Measurements from ENCODE around the gene LRP2.
"Not testable (repeated sequence)": the region's sequence is repeated elsewhere in the genome, so short reads cannot be mapped to it uniquely, and the experiment has no call there.

The LRP2 gene

GRCh38 chr2:169275696-169276444, 86.5 kb downstream of the LRP2 start:
- H3K9me3 Mint-ChIP-seq = no peaks in the 10 kb centered on the region
- H3K36me3 Mint-ChIP-seq (ENCODE audit: insufficient read depth) = no peaks in the 10 kb centered on the region
- DNase-seq (no peak), ATAC-seq (replicated peaks) (no peak)
- no peak overlapping the region for H3K4me3 Mint-ChIP-seq
- H3K4me1 Mint-ChIP-seq (ENCODE audit: low read depth in 2 of 2) = no peaks in the 10 kb centered on the region
- no peak overlapping the region for H3K27ac Mint-ChIP-seq
- H3K27me3 Mint-ChIP-seq = peaks cover 0 to 8% of the 10 kb centered on the region in 2 donors

- no peaks in the 10 kb centered on the region for H3K4me1 Mint-ChIP-seq (ENCODE audit: low read depth in 2 of 2)
- H3K36me3 Mint-ChIP-seq (ENCODE audit: insufficient read depth) = no peaks in the 10 kb centered on the region
- H3K9me3 Mint-ChIP-seq = peaks cover 0 to 4% of the 10 kb centered on the region in 2 donors
- H3K27me3 Mint-ChIP-seq = peaks cover 6 to 11% of the 10 kb centered on the region in 2 donors
- DNase-seq = no peak
- H3K27ac Mint-ChIP-seq = no peak overlapping the region
- no peak for ATAC-seq (replicated peaks)
- no peak overlapping the region for H3K4me3 Mint-ChIP-seq
Observed at GRCh38 chr2:169272010-169272409, 90.3 kb downstream of the LRP2 start.

- DNase-seq; H3K9me3 Mint-ChIP-seq; H3K36me3 Mint-ChIP-seq (ENCODE audit: insufficient read depth); ATAC-seq (replicated peaks); H3K27ac Mint-ChIP-seq; H3K4me3 Mint-ChIP-seq; H3K4me1 Mint-ChIP-seq (ENCODE audit: low read depth in 2 of 2): not testable (repeated sequence)
- H3K27me3 Mint-ChIP-seq = peaks cover 12% of the 10 kb centered on the region in 2 donors
Observed at GRCh38 chr2:169270574-169270973, 91.8 kb downstream of the LRP2 start.

- Mint-ChIP-seq H3K9me3 (peaks cover 0 to 4% of the 10 kb centered on the region in 2 donors), H3K36me3 (ENCODE audit: insufficient read depth) (no peaks in the 10 kb centered on the region), H3K4me3 (no peak overlapping the region), H3K4me1 (ENCODE audit: low read depth in 2 of 2) (no peaks in the 10 kb centered on the region), H3K27ac (no peak overlapping the region), H3K27me3 (peaks cover 22 to 24% of the 10 kb centered on the region in 2 donors)
- ATAC-seq (replicated peaks) (no peak), DNase-seq (no peak)
Observed at GRCh38 chr2:169265591-169265990, 96.7 kb downstream of the LRP2 start.

GRCh38 chr2:169260846-169261642, 101.3 kb downstream of the LRP2 start:
- Mint-ChIP-seq H3K4me3 (no peak overlapping the region), H3K4me1 (ENCODE audit: low read depth in 2 of 2) (no peaks in the 10 kb centered on the region), H3K27me3 (peaks cover 28 to 40% of the 10 kb centered on the region in 2 donors), H3K36me3 (ENCODE audit: insufficient read depth) (no peaks in the 10 kb centered on the region), H3K9me3 (no peaks in the 10 kb centered on the region), H3K27ac (no peak overlapping the region)
- DNase-seq = no peak
- no peak for ATAC-seq (replicated peaks)

- H3K9me3 Mint-ChIP-seq = no peaks in the 10 kb centered on the region
- no peak overlapping the region for H3K4me3 Mint-ChIP-seq
- no peak for ATAC-seq (replicated peaks)
- H3K27ac Mint-ChIP-seq = no peak overlapping the region
- peaks cover 26 to 35% of the 10 kb centered on the region in 2 donors for H3K27me3 Mint-ChIP-seq
- H3K4me1 Mint-ChIP-seq (ENCODE audit: low read depth in 2 of 2) = no peaks in the 10 kb centered on the region
- DNase-seq = no peak
- H3K36me3 Mint-ChIP-seq (ENCODE audit: insufficient read depth) = no peaks in the 10 kb centered on the region
Observed at GRCh38 chr2:169260246-169260645, 102.1 kb downstream of the LRP2 start.

GRCh38 chr2:169259402-169259801, 102.9 kb downstream of the LRP2 start:
- H3K27ac Mint-ChIP-seq = no peak overlapping the region
- H3K36me3 Mint-ChIP-seq (ENCODE audit: insufficient read depth) = no peaks in the 10 kb centered on the region
- DNase-seq (no peak), ATAC-seq (replicated peaks) (no peak)
- no peak overlapping the region for H3K4me3 Mint-ChIP-seq
- H3K27me3 Mint-ChIP-seq = peaks cover 21 to 27% of the 10 kb centered on the region in 2 donors
- H3K9me3 Mint-ChIP-seq = no peaks in the 10 kb centered on the region
- H3K4me1 Mint-ChIP-seq (ENCODE audit: low read depth in 2 of 2) = no peaks in the 10 kb centered on the region

- DNase-seq (no peak), ATAC-seq (replicated peaks) (no peak)
- no peak overlapping the region for H3K4me3 Mint-ChIP-seq
- no peaks in the 10 kb centered on the region for H3K4me1 Mint-ChIP-seq (ENCODE audit: low read depth in 2 of 2)
- H3K27me3 Mint-ChIP-seq = peaks cover 18 to 27% of the 10 kb centered on the region in 2 donors
- H3K36me3 Mint-ChIP-seq (ENCODE audit: insufficient read depth) = no peaks in the 10 kb centered on the region
- H3K9me3 Mint-ChIP-seq = no peaks in the 10 kb centered on the region
- no peak overlapping the region for H3K27ac Mint-ChIP-seq
Observed at GRCh38 chr2:169258045-169258601, 104.2 kb downstream of the LRP2 start.

- Mint-ChIP-seq H3K9me3 (no peaks in the 10 kb centered on the region), H3K36me3 (ENCODE audit: insufficient read depth) (no peaks in the 10 kb centered on the region), H3K4me1 (ENCODE audit: low read depth in 2 of 2) (no peaks in the 10 kb centered on the region), H3K4me3 (no peak overlapping the region), H3K27ac (no peak overlapping the region), H3K27me3 (peaks cover 13 to 18% of the 10 kb centered on the region in 2 donors)
- ATAC-seq (replicated peaks) (no peak), DNase-seq (no peak)
Observed at GRCh38 chr2:169254774-169255173, 107.6 kb downstream of the LRP2 start.

GRCh38 chr2:169247211-169247610, 115.1 kb downstream of the LRP2 start:
- no peak for ATAC-seq (replicated peaks)
- H3K4me1 Mint-ChIP-seq (ENCODE audit: low read depth in 2 of 2) = no peaks in the 10 kb centered on the region
- H3K4me3 Mint-ChIP-seq = no peak overlapping the region
- H3K27me3 Mint-ChIP-seq = peaks cover 8 to 41% of the 10 kb centered on the region in 2 donors
- H3K36me3 Mint-ChIP-seq (ENCODE audit: insufficient read depth) = no peaks in the 10 kb centered on the region
- DNase-seq = no peak
- H3K9me3 Mint-ChIP-seq = no peaks in the 10 kb centered on the region
- no peak overlapping the region for H3K27ac Mint-ChIP-seq

- Mint-ChIP-seq H3K27ac (no peak overlapping the region), H3K27me3 (peaks cover 34 to 52% of the 10 kb centered on the region in 2 donors), H3K9me3 (no peaks in the 10 kb centered on the region), H3K4me1 (ENCODE audit: low read depth in 2 of 2) (no peaks in the 10 kb centered on the region), H3K4me3 (no peak overlapping the region), H3K36me3 (ENCODE audit: insufficient read depth) (no peaks in the 10 kb centered on the region)
- DNase-seq = no peak
- ATAC-seq (replicated peaks) = no peak
Observed at GRCh38 chr2:169240405-169240804, 121.9 kb downstream of the LRP2 start.

GRCh38 chr2:169237939-169238338, 124.4 kb downstream of the LRP2 start:
- Mint-ChIP-seq H3K4me3 (no peak overlapping the region), H3K27ac (no peak overlapping the region), H3K9me3 (no peaks in the 10 kb centered on the region), H3K4me1 (ENCODE audit: low read depth in 2 of 2) (no peaks in the 10 kb centered on the region), H3K27me3 (peaks cover 34 to 46% of the 10 kb centered on the region in 2 donors), H3K36me3 (ENCODE audit: insufficient read depth) (no peaks in the 10 kb centered on the region)
- no peak for DNase-seq
- ATAC-seq (replicated peaks) = no peak

GRCh38 chr2:169237286-169237685, 125.0 kb downstream of the LRP2 start:
- Mint-ChIP-seq H3K27ac (no peak overlapping the region), H3K9me3 (no peaks in the 10 kb centered on the region), H3K4me1 (ENCODE audit: low read depth in 2 of 2) (no peaks in the 10 kb centered on the region), H3K36me3 (ENCODE audit: insufficient read depth) (no peaks in the 10 kb centered on the region), H3K27me3 (peaks cover 38 to 48% of the 10 kb centered on the region in 2 donors), H3K4me3 (no peak overlapping the region)
- ATAC-seq (replicated peaks) (no peak), DNase-seq (no peak)

Data from effector memory CD8-positive, alpha-beta T cell (primary cell).